HG03135 (cell line): Measurements from ENCODE around the gene RGMB.

Experiments used
- ATAC-seq: cut with Tn5 transposase; IDR thresholded peaks from one replicate; pipeline ENCODE4 v1.9.1; 2021; ENCODE audit warnings: mild to moderate bottlenecking, moderate library complexity; ENCODE audit not compliant: unreplicated experiment

RGMB gene

DNA sequence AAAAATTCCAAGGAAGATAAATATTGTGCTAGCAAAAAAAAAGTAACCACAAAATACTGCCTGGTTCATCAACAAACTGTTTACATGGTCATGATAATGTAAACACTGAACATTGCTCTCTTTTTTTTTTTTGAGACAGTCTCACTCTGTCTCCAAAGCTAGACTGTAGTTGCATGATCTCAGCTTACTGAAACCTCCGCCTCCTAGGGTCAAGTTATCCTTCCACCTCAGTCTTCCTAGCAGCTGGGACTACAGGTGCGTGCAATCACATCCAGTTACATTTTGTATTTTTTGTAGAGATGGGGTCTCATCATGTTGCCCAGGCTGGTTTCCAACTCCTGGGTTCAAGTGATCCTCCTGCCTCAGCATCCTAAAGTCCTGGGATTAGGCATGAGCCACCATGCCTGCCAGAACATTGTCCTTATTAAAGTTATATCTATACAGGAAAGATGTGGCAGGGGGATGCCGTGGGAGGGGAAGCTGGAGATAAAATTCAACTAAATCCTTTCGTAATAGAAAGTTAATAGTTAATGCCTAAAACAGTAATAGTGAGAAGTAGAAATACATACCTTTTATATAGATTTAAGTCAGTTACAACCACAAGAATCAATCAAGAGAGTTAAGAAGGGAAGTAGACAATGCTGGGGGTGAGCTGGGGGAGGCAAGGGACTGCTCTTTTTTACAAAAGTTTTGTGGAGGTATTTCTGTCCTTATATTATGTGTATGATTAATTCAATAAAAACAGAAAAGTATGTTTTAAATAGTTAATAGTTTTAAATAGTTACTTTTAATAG is 52.3 kb downstream of the RGMB start:
- ATAC-seq: no peak

- peak; percentile 54 for ATAC-seq
These were observed 53.7 kb downstream of the RGMB start for GRCh38 chr5:98827161-98827560.

DNA sequence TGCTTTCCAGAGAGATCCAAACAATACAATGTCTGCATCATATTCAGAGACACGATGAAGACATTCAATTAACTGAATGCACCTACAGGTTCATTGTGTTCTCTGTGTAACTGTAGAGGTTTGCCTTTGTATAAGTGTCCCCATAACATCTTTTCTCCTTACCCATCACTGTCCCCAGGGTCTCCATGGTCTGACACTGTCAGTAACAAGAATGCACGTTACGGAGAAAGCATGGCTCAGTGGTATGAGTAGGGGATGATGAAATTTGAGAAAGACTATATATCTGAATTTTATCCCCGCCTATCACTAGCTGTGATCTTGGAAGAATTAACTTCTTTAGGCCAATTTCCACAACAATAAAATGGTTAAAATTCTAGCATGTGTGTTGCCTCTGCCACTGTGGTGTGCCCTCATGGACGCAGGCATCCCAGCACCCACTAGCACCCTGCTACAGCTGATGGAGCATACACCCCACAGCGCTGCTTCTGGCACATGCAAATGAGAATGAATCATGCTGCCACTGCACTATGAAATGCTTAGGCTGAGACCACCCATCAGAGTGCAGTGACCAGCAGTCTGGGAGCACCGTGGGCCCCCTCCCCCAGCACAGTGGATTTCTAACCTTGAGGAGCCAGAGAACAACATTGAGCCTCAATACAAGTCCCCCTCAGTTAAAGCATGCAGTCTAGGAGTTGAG is 54.3 kb downstream of the RGMB start:
- ATAC-seq: no peak

DNA sequence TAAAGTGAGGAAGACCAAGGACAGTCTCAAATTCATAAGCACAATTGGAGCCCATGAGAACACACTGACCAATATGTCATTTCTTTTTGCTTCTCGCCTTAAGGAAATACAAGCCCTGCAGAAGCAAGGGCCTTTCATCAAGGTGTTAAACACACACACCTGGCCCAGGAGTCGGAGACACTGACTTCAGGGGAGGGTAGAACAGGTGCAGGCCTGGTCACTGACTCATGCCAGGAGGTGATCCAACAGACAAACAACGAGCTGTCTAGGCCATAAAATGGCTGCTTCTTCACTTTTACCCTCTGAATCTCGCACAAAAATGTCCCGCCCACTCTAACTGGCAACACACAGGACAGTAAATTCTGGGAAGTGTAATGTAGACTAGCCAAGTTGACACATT is 62.7 kb downstream of the RGMB start:
- ATAC-seq: no peak

GRCh38 chr5:98839469-98840383 is 66.3 kb downstream of the RGMB start:
- peak; percentile 61 for ATAC-seq

- ATAC-seq: no peak
These were observed 67.5 kb downstream of the RGMB start for GRCh38 chr5:98840946-98841345.

DNA sequence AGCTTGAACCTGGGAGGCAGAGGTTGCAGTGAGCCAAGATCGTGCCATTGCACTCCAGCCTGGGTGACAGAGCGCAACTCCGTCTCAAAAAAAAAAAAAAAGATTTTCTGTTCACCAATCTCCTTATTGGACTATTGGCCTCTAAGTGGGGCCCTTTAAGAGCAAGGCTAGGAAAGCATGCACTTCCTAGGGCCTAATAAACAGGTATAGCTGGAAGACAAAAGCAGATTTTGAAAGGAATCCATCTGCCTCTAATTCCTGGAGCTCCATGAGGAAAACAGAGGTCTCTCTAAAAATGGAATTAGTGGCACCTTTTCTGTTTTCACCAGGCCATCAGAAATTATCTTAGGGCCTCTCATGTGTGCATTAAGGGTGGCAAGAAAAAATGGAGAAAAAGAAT is 70.0 kb downstream of the RGMB start:
- ATAC-seq: no peak

DNA sequence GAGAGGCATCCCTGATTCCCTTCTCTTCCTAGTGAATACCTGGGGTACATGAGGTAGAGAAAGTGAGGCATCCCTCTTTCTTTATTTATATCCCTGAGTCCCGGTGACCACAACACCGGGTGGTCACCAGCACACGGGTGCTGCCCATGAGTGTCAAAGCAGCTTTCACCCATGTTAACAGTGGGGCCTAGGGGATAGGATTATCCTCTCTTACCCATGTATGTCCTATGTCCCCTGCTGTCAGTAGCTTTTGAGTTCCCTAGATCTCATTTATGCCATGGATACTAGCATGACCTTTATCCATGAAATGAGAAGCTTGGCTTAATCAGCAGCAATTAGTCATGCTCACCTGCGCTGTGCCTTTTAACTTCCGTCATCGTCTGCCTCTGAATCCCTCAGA is 71.4 kb downstream of the RGMB start:
- ATAC-seq: no peak

DNA sequence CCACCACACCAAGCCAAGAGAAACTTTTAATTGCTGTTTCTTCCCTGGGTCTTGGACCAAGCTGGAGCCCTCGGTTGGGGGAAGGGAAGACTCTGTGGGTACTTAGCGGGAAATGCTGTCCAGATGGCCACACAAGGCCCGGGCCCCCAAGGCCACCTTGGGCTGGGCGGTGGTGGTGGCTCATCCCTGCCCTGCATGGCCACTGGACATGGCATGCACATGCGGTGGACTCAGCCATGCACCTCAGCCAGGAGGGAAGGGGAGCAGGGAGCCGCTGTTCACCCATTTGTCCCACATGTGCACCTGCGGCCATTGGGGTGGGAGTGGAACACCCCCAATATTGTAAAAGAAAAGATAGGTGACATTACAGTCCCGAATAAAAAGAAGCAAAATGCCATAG is 72.4 kb downstream of the RGMB start:
- no peak for ATAC-seq
